Dendritic cell treated with granulocyte-macrophage colony-stimulating factor and Interleukin-4, amounts not matched to agents 40 ng/mL and 50 ng/mL, for 4 days (primary cell): ENCODE measurements around the gene FAU.

Experiments used
- H3K27ac Mint-ChIP-seq: one replicate; pipeline ENCODE4 v1.8.0; 2022; ENCODE audit warnings: mild to moderate bottlenecking, mixed read lengths
- H3K27me3 Mint-ChIP-seq: one replicate; pipeline ENCODE4 v1.8.0; 2022; ENCODE audit warnings: mild to moderate bottlenecking, mixed read lengths
- H3K36me3 Mint-ChIP-seq: one replicate; pipeline ENCODE4 v1.8.0; 2022; ENCODE audit warnings: low read depth, mixed read lengths
- H3K4me1 Mint-ChIP-seq: one replicate; pipeline ENCODE4 v1.8.0; 2022; ENCODE audit warnings: low read depth, mixed read lengths
- H3K4me3 Mint-ChIP-seq: one replicate; pipeline ENCODE4 v1.8.0; 2022; ENCODE audit warnings: mild to moderate bottlenecking, moderate library complexity, mixed read lengths
- H3K9me3 Mint-ChIP-seq: one replicate; pipeline ENCODE4 v1.8.0; 2022; ENCODE audit warnings: mixed read lengths
- intact Hi-C: fragments of 100-400 bp; cut with micrococcal nuclease; formaldehyde crosslinking; loops from one replicate; pipeline ENCODE4 v1.15.0; 2022

The FAU gene

DNA sequence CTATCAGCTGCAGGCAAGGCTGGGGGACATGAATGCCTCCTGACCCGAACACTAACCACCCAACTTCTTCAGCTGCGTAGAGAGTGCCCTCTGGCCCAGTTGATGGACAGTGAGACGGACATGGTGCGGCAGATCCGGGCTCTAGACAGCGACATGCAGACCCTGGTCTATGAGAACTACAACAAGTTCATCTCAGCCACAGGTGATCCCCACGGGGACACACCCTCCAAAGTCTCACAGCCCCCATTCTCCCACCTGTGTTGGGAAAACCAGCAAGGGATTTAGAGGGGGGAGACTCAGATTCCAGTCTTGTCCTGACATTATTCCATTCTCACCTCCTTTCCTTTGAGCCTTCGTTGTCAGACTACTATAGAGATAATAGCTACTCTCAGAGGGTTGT lies 25.0 kb downstream of the FAU start:
- peaks cover 13% of the 10 kb centered on the region for H3K36me3 Mint-ChIP-seq
- intact Hi-C loops = loop anchor here (1.0 to 5.0 kb wide), 4 partner anchors 13 to 85 kb away; partner anchors contain the start of genes ARL2, CDCA5, SNX15 and ZFPL1

DNA sequence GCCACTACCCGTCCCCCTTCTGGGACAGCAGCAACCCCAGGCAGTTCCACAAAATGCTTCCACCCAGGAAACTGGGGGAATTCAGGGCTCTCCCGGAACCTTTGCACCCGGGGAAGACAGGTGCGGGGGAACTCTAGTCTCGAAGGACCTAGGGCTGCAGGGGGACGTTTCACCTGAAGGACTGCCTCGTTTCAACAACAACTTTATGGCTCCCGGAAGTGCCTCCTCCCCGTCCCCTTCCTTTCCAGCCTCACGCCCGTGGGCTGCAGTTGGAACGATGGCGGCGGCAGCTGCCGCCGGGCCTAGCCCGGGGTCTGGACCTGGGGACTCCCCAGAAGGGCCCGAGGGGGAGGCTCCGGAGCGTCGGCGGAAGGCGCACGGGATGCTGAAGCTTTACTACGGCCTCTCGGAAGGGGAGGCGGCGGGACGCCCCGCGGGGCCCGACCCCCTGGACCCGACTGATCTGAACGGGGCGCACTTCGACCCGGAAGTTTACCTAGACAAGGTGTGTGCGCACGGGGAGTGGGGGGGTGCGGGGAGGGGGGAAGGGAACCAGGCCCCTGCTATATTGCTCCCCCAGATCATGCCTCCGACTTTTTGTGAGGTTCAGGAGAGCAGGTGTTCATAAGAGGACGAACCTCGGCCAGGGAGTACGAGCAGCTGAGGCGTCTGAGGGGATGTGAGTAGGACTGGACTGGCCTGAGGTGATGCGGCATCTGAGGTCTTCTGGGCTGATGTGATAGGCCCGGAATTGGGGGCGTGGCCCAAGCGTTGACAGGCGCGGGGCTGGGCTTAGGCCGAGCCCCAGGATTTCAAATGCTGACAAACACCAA lies 25.7 kb downstream of the FAU start, which contains the start of gene VPS51:
TSS of gene VPS51 (plus strand) at position 241 of the 833 bp plus-strand sequence. CDS start at position 278, 37 bp downstream.
- H3K4me3 Mint-ChIP-seq = peak within 1 kb of the TSS; percentile 79
- H3K27ac Mint-ChIP-seq = peak within 1 kb of the TSS; percentile 79
- H3K4me1 Mint-ChIP-seq = peaks cover 18% of the 10 kb centered on the region
- H3K36me3 Mint-ChIP-seq = peaks cover 13% of the 10 kb centered on the region
- intact Hi-C loops = loop anchor here (1.0 to 5.0 kb wide), 4 partner anchors 12 to 84 kb away; partner anchors contain the start of genes ARL2, CDCA5, SNX15 and ZFPL1
- no peaks in the 10 kb centered on the region for H3K27me3 Mint-ChIP-seq
- H3K9me3 Mint-ChIP-seq = no peaks in the 10 kb centered on the region

More for the DNA sequence above, 25.0 kb downstream of the FAU start:
- peak overlapping the region; percentile 79 for H3K27ac Mint-ChIP-seq
- H3K27me3 Mint-ChIP-seq = no peaks in the 10 kb centered on the region
- H3K4me1 Mint-ChIP-seq = peaks cover 18% of the 10 kb centered on the region
- peak overlapping the region; percentile 79 for H3K4me3 Mint-ChIP-seq
- H3K9me3 Mint-ChIP-seq = no peaks in the 10 kb centered on the region

DNA sequence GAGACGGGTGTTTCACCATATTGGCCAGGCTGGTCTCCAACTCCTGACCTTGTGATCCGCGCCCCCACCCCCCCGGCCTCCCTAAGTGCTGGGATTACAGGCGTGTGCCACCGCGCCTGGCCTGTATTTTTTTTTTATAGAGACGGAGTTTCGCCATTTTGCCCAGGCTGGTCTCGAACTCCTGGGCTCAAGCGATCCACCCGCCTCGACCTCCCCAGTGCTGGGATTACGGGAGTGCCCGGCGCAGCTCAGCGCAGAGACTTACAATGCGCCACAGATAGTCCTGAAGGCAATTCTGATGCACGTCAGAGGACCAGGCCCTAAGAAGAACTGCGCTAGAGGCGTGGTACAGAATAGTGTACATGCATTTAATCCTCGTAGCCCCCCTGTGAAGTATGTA lies 26.5 kb downstream of the FAU start:
- H3K9me3 Mint-ChIP-seq = no peaks in the 10 kb centered on the region
- H3K36me3 Mint-ChIP-seq = peaks cover 17% of the 10 kb centered on the region
- intact Hi-C loops = loop anchor here (5.0 kb wide), 1 partner anchor 83 kb away; the partner anchor contains the start of gene ARL2

GRCh38 chr11:65090628-65091027 lies 31.3 kb downstream of the FAU start:
- intact Hi-C loops = no loop called here
- Mint-ChIP-seq H3K27me3 (no peaks in the 10 kb centered on the region), H3K9me3 (no peaks in the 10 kb centered on the region), H3K4me1 (peaks cover 8% of the 10 kb centered on the region), H3K4me3 (no peak overlapping the region), H3K27ac (no peak overlapping the region), H3K36me3 (peaks cover 52% of the 10 kb centered on the region)

More for the DNA sequence above, 26.5 kb downstream of the FAU start:
- H3K27ac Mint-ChIP-seq = peak overlapping the region; percentile 79
- no peak overlapping the region for H3K4me3 Mint-ChIP-seq
- H3K4me1 Mint-ChIP-seq = peaks cover 18% of the 10 kb centered on the region
- no peaks in the 10 kb centered on the region for H3K27me3 Mint-ChIP-seq

GRCh38 chr11:65089621-65090020 lies 32.3 kb downstream of the FAU start:
- Mint-ChIP-seq H3K36me3 (peaks cover 60% of the 10 kb centered on the region), H3K9me3 (no peaks in the 10 kb centered on the region), H3K27me3 (no peaks in the 10 kb centered on the region), H3K4me1 (peaks cover 16% of the 10 kb centered on the region), H3K27ac (no peak overlapping the region), H3K4me3 (no peak overlapping the region)
- intact Hi-C loops = no loop called here

- Mint-ChIP-seq H3K4me1 (peaks cover 32% of the 10 kb centered on the region), H3K27me3 (no peaks in the 10 kb centered on the region), H3K9me3 (no peaks in the 10 kb centered on the region), H3K36me3 (peaks cover 71% of the 10 kb centered on the region), H3K4me3 (no peak overlapping the region), H3K27ac (no peak overlapping the region)
- intact Hi-C loops = no loop called here
Observed at GRCh38 chr11:65087827-65088226, 34.1 kb downstream of the FAU start.

DNA sequence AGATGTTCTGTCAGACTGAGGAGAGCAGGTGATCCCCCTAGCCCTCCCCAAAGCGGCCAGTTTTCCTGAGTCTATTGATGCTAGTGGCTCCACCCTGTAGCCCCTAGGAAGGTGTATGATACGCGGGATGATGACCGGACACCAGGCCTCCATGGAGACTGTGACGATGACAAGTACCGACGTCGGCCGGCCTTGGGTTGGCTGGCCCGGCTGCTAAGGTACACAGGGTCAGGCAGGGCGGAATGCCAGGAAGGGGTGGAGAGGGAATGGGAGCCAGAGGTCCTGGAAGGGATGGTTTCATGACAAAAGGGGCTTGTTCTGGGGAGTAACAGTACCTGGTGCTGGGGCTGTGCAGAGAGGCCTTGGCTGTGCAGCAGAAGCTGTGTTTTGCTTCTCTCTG lies 34.7 kb downstream of the FAU start:
- intact Hi-C loops = no loop called here
- H3K27ac Mint-ChIP-seq = no peak overlapping the region
- H3K4me1 Mint-ChIP-seq = peaks cover 33% of the 10 kb centered on the region
- H3K36me3 Mint-ChIP-seq = peaks cover 71% of the 10 kb centered on the region
- H3K27me3 Mint-ChIP-seq = no peaks in the 10 kb centered on the region
- H3K4me3 Mint-ChIP-seq = no peak overlapping the region
- H3K9me3 Mint-ChIP-seq = no peaks in the 10 kb centered on the region

- H3K27me3 Mint-ChIP-seq = no peaks in the 10 kb centered on the region
- H3K36me3 Mint-ChIP-seq = peaks cover 71% of the 10 kb centered on the region
- H3K9me3 Mint-ChIP-seq = no peaks in the 10 kb centered on the region
- peaks cover 33% of the 10 kb centered on the region for H3K4me1 Mint-ChIP-seq
- no peak overlapping the region for H3K4me3 Mint-ChIP-seq
- H3K27ac Mint-ChIP-seq = no peak overlapping the region
- intact Hi-C loops = no loop called here
Observed at GRCh38 chr11:65086809-65087208, 35.1 kb downstream of the FAU start.

DNA sequence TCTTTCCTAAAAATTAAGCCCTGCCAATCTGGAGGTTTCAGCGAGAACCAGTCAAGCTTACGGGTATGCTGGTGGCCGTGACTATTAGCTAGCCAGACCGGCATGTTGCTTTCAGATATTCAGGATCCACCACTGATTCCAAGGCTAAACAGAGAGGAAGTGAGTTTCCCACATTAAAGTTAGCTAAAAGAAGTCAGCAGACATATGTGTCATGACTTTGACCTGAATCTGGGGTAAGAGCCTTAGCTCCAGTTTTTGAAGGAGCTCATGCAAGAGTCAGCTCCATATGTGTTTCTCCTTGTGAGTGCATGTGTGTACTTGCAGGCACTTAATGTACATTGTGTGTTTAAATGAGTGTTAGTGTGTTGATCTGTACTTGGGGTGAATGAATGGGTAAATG lies 36.5 kb downstream of the FAU start:
- Mint-ChIP-seq H3K36me3 (peaks cover 67% of the 10 kb centered on the region), H3K9me3 (no peaks in the 10 kb centered on the region), H3K27me3 (no peaks in the 10 kb centered on the region), H3K4me1 (peaks cover 46% of the 10 kb centered on the region), H3K4me3 (peak overlapping the region; percentile 97), H3K27ac (peak overlapping the region; percentile 95)
- intact Hi-C loops = no loop called here

GRCh38 chr11:65084598-65085375 lies 37.1 kb downstream of the FAU start:
- H3K27me3 Mint-ChIP-seq = no peaks in the 10 kb centered on the region
- H3K4me3 Mint-ChIP-seq = peak overlapping the region; percentile 97
- H3K36me3 Mint-ChIP-seq = peaks cover 60% of the 10 kb centered on the region
- intact Hi-C loops = loop anchor here (1.0 to 5.0 kb wide), 4 partner anchors 12 to 72 kb away; partner anchors contain the start of genes ARL2, SAC3D1, SNX15 and VPS51
- H3K9me3 Mint-ChIP-seq = no peaks in the 10 kb centered on the region
- H3K27ac Mint-ChIP-seq = peak overlapping the region; percentile 95
- H3K4me1 Mint-ChIP-seq = peaks cover 50% of the 10 kb centered on the region

- Mint-ChIP-seq H3K27me3 (no peaks in the 10 kb centered on the region), H3K36me3 (peaks cover 52% of the 10 kb centered on the region), H3K4me1 (peaks cover 50% of the 10 kb centered on the region), H3K9me3 (no peaks in the 10 kb centered on the region), H3K27ac (peak within 1 kb of the TSS; percentile 95), H3K4me3 (peak within 1 kb of the TSS; percentile 97)
- intact Hi-C loops = loop anchor here (1.0 to 5.0 kb wide), 4 partner anchors 12 to 72 kb away; partner anchors contain the start of genes ARL2, SAC3D1, SNX15 and VPS51
Observed at GRCh38 chr11:65083834-65084597, 37.9 kb downstream of the FAU start, which contains the start of the genes CDCA5 and ZFPL1. TSS of gene CDCA5 (minus strand) at chr11:65084040. CDS start at chr11:65083978, 62 bp downstream. TSS of gene ZFPL1 (plus strand) at chr11:65084222. CDS start at chr11:65084699, 477 bp downstream.

DNA sequence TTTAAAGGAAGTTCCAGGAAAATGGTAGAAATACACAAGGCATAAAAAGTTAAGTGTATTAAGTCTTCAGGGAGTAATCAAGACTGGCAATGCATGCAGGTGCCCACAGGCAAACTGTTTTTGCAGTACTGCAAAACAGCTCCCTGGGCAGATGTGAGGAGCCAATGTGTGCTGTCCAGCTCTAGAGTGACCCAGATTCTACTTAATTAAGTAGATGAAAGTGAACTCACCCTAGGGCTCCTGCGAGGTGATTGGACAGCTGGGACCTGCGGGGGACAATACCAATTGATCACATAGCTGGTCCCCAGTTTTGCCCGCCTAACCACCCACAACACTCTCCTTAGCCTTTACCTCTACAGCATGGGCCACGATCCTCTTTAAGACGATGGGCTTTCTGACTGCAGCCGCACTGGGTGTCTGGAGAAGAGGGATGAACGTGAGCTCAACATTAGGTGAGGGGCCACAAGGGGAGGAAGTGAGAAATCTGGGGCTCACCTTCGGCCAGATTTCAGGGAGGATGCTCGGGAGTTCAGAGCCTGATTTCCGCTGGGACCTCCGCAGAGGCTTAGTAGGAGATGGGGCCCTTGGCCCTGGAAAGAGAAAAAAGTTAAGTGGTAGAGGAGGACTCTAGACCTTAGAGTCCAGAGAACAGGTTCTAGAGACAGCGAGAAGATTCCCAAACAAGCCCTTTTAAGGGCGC lies 38.6 kb downstream of the FAU start:
- peaks cover 54% of the 10 kb centered on the region for H3K4me1 Mint-ChIP-seq
- H3K4me3 Mint-ChIP-seq = peak overlapping the region; percentile 97
- no peaks in the 10 kb centered on the region for H3K27me3 Mint-ChIP-seq
- H3K9me3 Mint-ChIP-seq = no peaks in the 10 kb centered on the region
- intact Hi-C loops = loop anchor here (5.0 kb wide), 2 partner anchors 41 to 71 kb away; partner anchors contain the start of genes ARL2 and SAC3D1
- H3K27ac Mint-ChIP-seq = peak overlapping the region; percentile 95
- peaks cover 45% of the 10 kb centered on the region for H3K36me3 Mint-ChIP-seq
